Measurements from ENCODE around the gene MIS18BP1.

- TF ChIP-seq EZH2 (IDR thresholded peaks at IDR 0.05; ENCODE audit: insufficient read depth, poor library complexity, severe bottlenecking), result no peak
- TF ChIP-seq EZH2phosphoT487 (IDR thresholded peaks at IDR 0.05; ENCODE audit: insufficient read depth, low read depth), result no peak
Measured at GRCh38 chr14:45253754-45254310, 830 bp upstream of the MIS18BP1 start.
